HG02840 (cell line): ENCODE measurements around the gene SSR3.
"Not testable (repeated sequence)": the region's sequence is repeated elsewhere in the genome, so short reads cannot be mapped to it uniquely, and the experiment has no call there.

Experiments
- ATAC-seq: cut with Tn5 transposase; IDR thresholded peaks from one replicate; pipeline ENCODE4 v1.9.1; 2021; ENCODE audit warnings: mild to moderate bottlenecking, moderate library complexity, moderate number of reproducible peaks; ENCODE audit not compliant: unreplicated experiment, low FRiP score

The SSR3 gene

GRCh38 chr3:156576651-156577348 is 21.9 kb upstream of the SSR3 start:
- no peak for ATAC-seq

GRCh38 chr3:156576051-156576450 is 21.1 kb upstream of the SSR3 start:
- ATAC-seq = no peak

- ATAC-seq = no peak
Observed at GRCh38 chr3:156575641-156576040, 20.7 kb upstream of the SSR3 start.

GRCh38 chr3:156569881-156570280 is 15.0 kb upstream of the SSR3 start:
- not testable (repeated sequence) for ATAC-seq

- ATAC-seq = not testable (repeated sequence)
Observed at GRCh38 chr3:156569016-156569415, 14.1 kb upstream of the SSR3 start.

GRCh38 chr3:156563900-156564682 is 9.2 kb upstream of the SSR3 start:
- no peak for ATAC-seq

- ATAC-seq = not testable (repeated sequence)
Observed at GRCh38 chr3:156562486-156562885, 7.6 kb upstream of the SSR3 start.

- ATAC-seq = no peak
Observed at GRCh38 chr3:156561533-156561932, 6.6 kb upstream of the SSR3 start.

- ATAC-seq = no peak
Observed at GRCh38 chr3:156559321-156559720, 4.4 kb upstream of the SSR3 start.

GRCh38 chr3:156558389-156558788 is 3.5 kb upstream of the SSR3 start:
- ATAC-seq = no peak

GRCh38 chr3:156554515-156554841 is 439 bp downstream of the SSR3 start:
- no peak for ATAC-seq

- ATAC-seq = no peak
Observed at GRCh38 chr3:156553705-156554356, 1.1 kb downstream of the SSR3 start.

GRCh38 chr3:156552973-156553372 is 1.9 kb downstream of the SSR3 start:
- ATAC-seq = no peak

GRCh38 chr3:156551746-156552145 is 3.2 kb downstream of the SSR3 start:
- ATAC-seq = no peak

- no peak for ATAC-seq
Observed at GRCh38 chr3:156551261-156551660, 3.7 kb downstream of the SSR3 start.

GRCh38 chr3:156548902-156549301 is 6.0 kb downstream of the SSR3 start:
- no peak for ATAC-seq

GRCh38 chr3:156548041-156548687 is 6.8 kb downstream of the SSR3 start:
- ATAC-seq = no peak

GRCh38 chr3:156547637-156548036 is 7.3 kb downstream of the SSR3 start:
- ATAC-seq = no peak

GRCh38 chr3:156543043-156543555 is 11.8 kb downstream of the SSR3 start:
- no peak for ATAC-seq

GRCh38 chr3:156542101-156543042 is 12.5 kb downstream of the SSR3 start:
- ATAC-seq = no peak
